Stimulated activated naive B cell treated with anti-CD40 and anti-IgM and Interleukin-4, amounts not matched to agents 10 μg/mL and 1 μg/mL and 100 μg/mL, for 72 hours (primary cell): ENCODE results near the gene TUBGCP6.
"Not testable (repeated sequence)": the region's sequence is repeated elsewhere in the genome, so short reads cannot be mapped to it uniquely, and the experiment has no call there.

ENCODE experiments used
- ATAC-seq, 2 donors: fragments of 150-1000 bp; cut with Tn5 transposase; replicated peaks; 2 replicates each; pipeline ENCODE4 v1.10.0; 2021; ENCODE audit warnings: moderate library complexity in 1 of 2
- DNase-seq: peaks from one replicate; pipeline ENCODE4 v3.0.0; 2021
- H3K27ac Mint-ChIP-seq: one replicate; pipeline ENCODE4 v1.8.0; 2022; ENCODE audit warnings: mild to moderate bottlenecking, mixed read lengths
- H3K27me3 Mint-ChIP-seq, 2 donors: one replicate each; pipeline ENCODE4 v1.8.0; 2022; ENCODE audit warnings: mixed read lengths in 2 of 2
- H3K36me3 Mint-ChIP-seq, 2 donors: one replicate each; pipeline ENCODE4 v1.8.0; 2022; ENCODE audit warnings: mixed read lengths in 2 of 2, mild to moderate bottlenecking in 1 of 2
- H3K4me1 Mint-ChIP-seq, 2 donors: one replicate each; pipeline ENCODE4 v1.8.0; 2022; ENCODE audit warnings: mixed read lengths in 2 of 2, mild to moderate bottlenecking in 1 of 2
- H3K4me3 Mint-ChIP-seq, 2 donors: one replicate each; pipeline ENCODE4 v1.8.0; 2022; ENCODE audit warnings: mild to moderate bottlenecking in 2 of 2, mixed read lengths in 2 of 2, moderate library complexity in 1 of 2
- H3K9me3 Mint-ChIP-seq, 2 donors: one replicate each; pipeline ENCODE4 v1.8.0; 2022; ENCODE audit warnings: mixed read lengths in 2 of 2, mild to moderate bottlenecking in 1 of 2

Gene TUBGCP6

DNA sequence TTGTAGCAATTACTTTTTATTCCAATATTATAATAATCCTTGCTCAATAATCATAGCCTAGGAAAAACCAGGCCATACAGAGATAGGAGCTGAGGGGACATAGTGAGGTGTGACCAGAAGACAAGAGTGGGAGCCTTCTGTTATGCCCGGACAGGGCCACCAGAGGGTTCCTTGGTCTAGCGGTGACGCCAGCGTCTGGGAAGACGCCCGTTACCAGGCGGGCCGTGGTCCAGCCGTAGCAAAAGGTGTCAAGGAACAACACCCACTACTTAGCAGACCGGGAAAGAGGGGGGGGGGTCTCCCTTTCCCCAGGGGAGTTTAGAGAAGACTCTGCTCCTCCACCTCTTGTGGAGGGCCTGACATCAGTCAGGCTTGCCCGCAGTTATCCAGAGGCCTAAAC lies 28.5 kb upstream of the TUBGCP6 start:
- not testable (repeated sequence) for H3K9me3 Mint-ChIP-seq, H3K27me3 Mint-ChIP-seq, H3K36me3 Mint-ChIP-seq, H3K27ac Mint-ChIP-seq, DNase-seq, H3K4me3 Mint-ChIP-seq, ATAC-seq
- H3K4me1 Mint-ChIP-seq, result peaks cover 9 to 27% of the 10 kb centered on the region in 2 donors

DNA sequence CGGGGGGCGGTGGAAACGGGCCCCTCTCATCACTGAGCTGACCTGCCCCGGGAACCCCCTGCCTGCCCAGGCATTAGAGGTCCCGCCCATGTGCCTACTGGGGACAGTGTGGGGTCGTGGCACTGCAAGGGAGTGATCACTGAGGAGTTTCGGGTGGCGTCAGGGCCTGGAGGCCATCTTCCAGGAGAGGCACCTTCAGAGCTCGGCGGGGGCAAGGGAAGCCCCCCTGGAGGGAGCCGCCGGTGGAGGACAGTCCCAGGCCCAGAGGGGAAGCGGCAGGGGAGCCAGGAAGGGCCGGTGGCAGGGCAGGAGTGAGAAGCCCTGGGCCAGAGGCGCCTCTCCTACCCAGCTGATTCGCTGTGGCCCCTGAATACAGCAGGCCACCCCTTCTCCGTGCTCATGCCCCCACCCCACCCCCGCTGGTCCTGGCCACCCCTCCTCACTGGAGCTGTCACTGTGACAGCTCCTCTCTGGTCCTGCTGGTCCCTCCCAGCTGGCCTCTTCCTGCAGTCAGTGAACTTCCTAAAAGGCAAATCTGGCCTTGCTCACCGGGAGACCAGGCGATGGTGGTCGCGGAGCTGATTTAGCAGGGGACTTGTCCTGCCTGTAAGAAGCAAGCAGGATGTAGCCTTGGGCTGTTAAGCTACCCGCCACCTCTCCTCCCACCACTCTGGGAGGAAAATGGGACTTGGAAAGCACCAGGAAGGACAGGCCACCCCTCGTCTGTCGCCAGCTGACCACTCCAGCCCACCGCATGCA lies 27.4 kb upstream of the TUBGCP6 start:
- peaks cover 0 to 3% of the 10 kb centered on the region in 2 donors for H3K36me3 Mint-ChIP-seq
- H3K9me3 Mint-ChIP-seq, result no peaks in the 10 kb centered on the region
- H3K27me3 Mint-ChIP-seq, result peaks cover 4 to 10% of the 10 kb centered on the region in 2 donors
- H3K4me1 Mint-ChIP-seq, result peaks cover 12 to 31% of the 10 kb centered on the region in 2 donors
- H3K4me3 Mint-ChIP-seq, result peak overlapping the region in 1 of 2 donors; percentile 36
- no peak overlapping the region for H3K27ac Mint-ChIP-seq
- DNase-seq (no peak), ATAC-seq (no peak)

DNA sequence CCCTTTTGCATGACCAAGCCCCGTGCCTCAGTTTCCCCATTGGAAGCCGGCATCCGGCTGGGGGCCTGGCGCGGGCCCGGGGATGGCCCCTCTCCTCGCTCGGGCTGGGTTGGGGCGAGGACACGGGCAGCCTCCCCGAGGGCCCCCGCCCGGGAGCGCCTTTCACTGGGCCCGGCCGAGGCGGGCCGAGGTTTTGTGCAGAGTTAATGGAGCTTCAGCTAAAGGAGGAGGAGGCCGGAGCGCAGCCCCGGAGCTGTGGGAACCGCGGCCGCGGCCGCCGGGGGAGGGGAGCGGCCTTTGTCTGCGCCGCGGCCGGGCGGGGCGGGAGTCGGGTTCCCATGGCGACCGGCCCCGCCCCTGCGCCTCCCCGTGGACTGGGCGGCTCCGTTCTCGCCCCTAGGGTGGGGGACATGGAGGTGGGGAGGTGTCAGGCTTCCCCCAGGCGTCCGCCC lies 26.7 kb upstream of the TUBGCP6 start:
- ATAC-seq (peak; percentile 14 to 28), DNase-seq (no peak)
- H3K4me1 Mint-ChIP-seq, result peaks cover 12 to 31% of the 10 kb centered on the region in 2 donors
- H3K9me3 Mint-ChIP-seq, result no peaks in the 10 kb centered on the region
- peaks cover 0 to 3% of the 10 kb centered on the region in 2 donors for H3K36me3 Mint-ChIP-seq
- H3K27me3 Mint-ChIP-seq, result peaks cover 4 to 10% of the 10 kb centered on the region in 2 donors
- H3K27ac Mint-ChIP-seq, result no peak overlapping the region
- peak overlapping the region in 1 of 2 donors; percentile 58 for H3K4me3 Mint-ChIP-seq

DNA sequence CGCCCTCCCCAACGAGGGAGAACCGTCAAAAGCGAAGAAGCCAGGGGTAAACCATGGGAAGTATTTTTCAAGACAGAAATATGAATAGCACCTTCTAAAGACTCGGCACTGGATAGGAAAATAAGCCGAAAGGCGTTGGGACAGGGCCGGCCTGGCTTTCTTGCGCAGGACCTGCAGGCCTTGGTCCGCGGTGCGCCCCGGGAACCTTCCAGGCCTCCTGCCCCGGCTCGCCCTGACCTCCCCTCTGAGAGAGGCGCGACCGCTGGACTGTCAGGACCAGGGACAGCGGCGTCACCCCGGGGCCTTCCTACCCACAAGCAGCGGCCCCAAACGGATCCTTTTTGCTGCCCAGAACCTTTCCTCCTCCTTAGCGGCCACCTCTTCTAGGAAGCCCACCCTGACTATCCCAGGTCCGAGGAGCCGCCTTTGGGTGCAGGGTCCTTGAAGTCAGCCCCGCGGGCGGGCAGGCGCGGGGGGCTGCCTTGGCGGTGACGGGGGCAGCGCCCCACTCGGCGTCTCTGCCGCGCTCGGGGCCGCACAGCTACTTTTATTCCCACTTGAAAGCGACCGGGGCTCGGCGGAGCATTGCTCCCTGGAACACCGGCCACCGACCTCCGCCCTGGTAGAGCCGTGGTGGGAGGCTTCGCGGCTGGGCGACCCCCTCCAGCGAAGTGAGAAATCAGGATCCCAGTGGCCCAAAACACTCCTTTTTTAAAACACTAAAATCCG lies 26.0 kb upstream of the TUBGCP6 start:
- H3K4me3 Mint-ChIP-seq, result peak overlapping the region; percentile 80
- no peaks in the 10 kb centered on the region for H3K9me3 Mint-ChIP-seq
- peaks cover 4 to 10% of the 10 kb centered on the region in 2 donors for H3K27me3 Mint-ChIP-seq
- DNase-seq (no peak), ATAC-seq (peak; percentile 56 to 64)
- H3K4me1 Mint-ChIP-seq, result peaks cover 14 to 31% of the 10 kb centered on the region in 2 donors
- peaks cover 0 to 3% of the 10 kb centered on the region in 2 donors for H3K36me3 Mint-ChIP-seq
- H3K27ac Mint-ChIP-seq, result no peak overlapping the region

DNA sequence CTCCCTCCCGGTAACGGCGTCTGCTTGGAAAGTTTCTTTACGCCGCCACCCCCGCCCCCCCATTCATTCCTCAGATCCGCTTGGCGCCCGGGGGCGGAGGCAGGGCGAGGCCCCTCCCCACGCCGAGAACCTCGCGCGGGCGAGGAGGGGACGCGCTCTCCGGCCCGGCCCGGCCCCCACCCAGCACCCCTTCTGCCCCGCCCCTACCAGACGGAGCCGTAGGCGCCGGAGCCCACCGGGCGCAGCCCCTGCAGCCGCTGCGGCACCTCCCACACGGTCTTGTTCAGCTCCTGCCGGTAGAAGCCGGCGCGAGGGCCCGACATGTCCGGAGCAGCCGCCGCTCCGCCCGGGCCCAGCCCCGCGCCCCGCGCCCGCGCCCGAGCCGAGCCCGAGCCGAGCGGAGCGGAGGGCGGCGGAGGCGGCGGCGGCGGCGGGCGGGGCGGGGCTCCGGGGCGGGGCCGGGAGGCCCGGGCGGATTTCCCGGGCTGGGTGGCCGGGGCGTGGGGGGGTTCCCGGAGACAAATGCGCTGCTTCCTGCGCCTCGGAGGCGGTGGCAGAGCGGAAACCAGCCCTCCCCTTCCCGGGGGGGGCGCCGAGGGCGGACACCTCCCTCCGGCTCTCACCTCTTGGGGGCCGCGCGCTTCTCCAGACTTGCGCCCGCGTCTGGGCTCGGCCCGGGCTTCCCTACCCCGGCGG lies 25.3 kb upstream of the TUBGCP6 start, which contains the start of gene MAPK11:
MAPK11 (minus strand) TSS at position 411 of the 696 bp plus-strand sequence; CDS start at position 323, 88 bp downstream.
- H3K4me3 Mint-ChIP-seq, result peak within 1 kb of the TSS; percentile 80
- peaks cover 0 to 5% of the 10 kb centered on the region in 2 donors for H3K36me3 Mint-ChIP-seq
- H3K27ac Mint-ChIP-seq, result no peak within 1 kb of the TSS
- peak; percentile 56 to 63 for ATAC-seq
- peaks cover 7 to 12% of the 10 kb centered on the region in 2 donors for H3K27me3 Mint-ChIP-seq
- no peaks in the 10 kb centered on the region for H3K9me3 Mint-ChIP-seq
- peaks cover 14 to 34% of the 10 kb centered on the region in 2 donors for H3K4me1 Mint-ChIP-seq
- no peak for DNase-seq

DNA sequence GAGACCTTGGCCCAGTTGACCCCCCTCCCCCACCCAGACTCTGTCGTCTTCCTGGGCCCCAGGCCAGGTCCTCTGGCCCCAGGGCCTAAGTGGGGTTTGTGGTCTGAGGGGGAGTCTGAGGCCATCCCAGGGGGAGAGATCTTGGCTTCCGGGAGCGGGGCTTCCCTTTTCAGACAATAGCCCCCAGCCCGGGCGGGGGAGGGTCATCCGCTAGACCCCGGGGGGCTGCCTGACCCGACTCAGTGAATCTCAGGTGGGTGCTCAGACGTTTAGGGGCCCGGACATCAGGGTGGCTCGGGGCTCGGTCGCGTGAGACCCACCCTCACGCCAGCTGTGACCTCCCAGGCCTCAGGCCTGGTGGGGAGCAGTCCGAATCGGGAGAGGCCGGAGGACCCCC lies 24.7 kb upstream of the TUBGCP6 start:
- Mint-ChIP-seq H3K4me3 (peak overlapping the region; percentile 71 to 75), H3K27me3 (peaks cover 9 to 16% of the 10 kb centered on the region in 2 donors), H3K36me3 (peaks cover 0 to 6% of the 10 kb centered on the region in 2 donors), H3K9me3 (no peaks in the 10 kb centered on the region), H3K27ac (no peak overlapping the region), H3K4me1 (peaks cover 17 to 39% of the 10 kb centered on the region in 2 donors)
- ATAC-seq (no peak), DNase-seq (no peak)

DNA sequence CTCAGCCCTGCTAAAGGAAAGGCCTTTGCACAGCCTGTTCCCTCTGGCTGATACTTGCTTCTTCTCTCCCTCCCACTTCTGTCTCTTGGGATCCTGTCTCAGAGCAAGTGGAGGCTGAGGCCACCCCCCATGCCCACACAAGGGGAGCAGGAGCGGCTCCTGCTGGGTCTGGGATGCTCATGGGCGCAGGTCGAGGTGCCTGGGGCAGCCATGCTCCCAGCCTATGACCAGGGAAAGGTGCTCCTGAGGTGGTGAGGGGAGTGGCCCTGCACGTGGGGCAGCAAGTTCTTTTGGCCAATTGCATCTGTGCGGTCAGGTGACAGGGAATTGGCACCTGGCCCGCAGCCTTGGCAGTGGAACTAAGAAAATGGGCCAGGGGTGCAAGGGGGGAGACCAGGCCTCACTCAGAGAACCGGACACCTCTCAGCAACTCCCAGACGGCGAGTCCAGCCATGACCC lies 23.9 kb upstream of the TUBGCP6 start:
- ATAC-seq, result no peak
- DNase-seq, result no peak
- Mint-ChIP-seq H3K4me3 (no peak overlapping the region), H3K9me3 (no peaks in the 10 kb centered on the region), H3K36me3 (peaks cover 0 to 6% of the 10 kb centered on the region in 2 donors), H3K27ac (no peak overlapping the region), H3K4me1 (peaks cover 19 to 38% of the 10 kb centered on the region in 2 donors), H3K27me3 (peaks cover 12 to 16% of the 10 kb centered on the region in 2 donors)

DNA sequence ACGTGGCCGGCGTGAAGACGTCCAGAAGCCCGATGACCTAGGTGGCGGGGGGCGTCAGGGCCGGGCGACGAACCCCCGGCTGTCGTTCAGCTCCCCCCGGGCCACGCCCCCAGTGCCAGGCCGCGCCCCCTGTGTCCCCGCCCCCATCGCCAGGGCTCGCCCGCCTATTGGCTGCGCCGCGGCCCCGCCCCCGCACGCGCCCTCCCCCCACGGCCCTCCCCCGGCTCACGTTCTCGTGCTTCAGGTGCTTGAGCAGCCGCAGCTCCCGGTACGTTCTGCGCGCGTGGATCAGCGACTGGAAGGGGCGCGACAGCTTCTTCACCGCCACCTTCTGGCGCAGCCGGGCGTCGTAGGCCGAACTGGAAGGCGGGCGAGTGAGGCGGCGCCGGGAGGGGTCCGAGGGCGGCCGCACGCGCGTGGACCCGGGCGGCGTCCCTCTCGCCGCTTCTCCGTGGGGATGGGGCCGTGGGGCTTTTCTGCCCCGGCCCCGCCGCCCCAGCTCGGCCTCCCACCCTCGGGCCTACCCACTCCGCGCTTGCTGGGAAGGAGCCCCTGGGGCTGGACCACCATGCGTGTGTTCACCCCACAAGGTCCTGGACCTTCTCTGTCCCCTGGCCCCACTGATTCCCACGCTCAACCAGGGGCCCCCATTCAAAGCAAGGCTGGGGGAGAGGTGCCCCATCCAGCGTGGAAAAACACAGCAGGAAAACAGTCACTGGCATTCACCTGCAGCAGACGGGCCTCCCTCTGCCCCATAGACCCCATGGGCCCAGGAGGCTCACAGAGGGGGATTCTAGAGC lies 23.0 kb upstream of the TUBGCP6 start:
- Mint-ChIP-seq H3K27ac (peak overlapping the region; percentile 5), H3K36me3 (peaks cover 0 to 6% of the 10 kb centered on the region in 2 donors), H3K4me3 (peak overlapping the region; percentile 14 to 36), H3K4me1 (peaks cover 23 to 45% of the 10 kb centered on the region in 2 donors), H3K27me3 (peaks cover 12 to 25% of the 10 kb centered on the region in 2 donors), H3K9me3 (no peaks in the 10 kb centered on the region)
- ATAC-seq (peak in 1 of 2 donors; percentile 18), DNase-seq (no peak)

DNA sequence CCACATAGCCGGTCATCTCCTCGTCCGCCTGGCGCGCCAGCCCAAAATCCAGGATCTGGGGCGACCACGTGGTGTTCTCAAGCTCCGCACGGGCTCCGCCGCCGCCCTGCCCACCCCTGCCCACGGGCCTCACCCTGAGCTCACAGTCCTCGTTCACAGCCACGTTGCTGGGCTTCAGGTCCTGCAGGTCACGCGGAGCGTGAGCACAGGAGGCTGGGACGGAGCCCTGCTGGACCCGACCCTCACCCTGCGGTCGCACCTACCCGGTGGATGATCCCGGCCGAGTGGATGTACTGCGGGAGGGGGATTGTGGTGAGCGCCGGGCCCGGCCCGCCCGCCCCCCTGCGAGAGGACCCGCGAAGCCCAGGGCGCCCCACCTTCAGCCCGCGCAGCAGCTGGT lies 22.2 kb upstream of the TUBGCP6 start:
- H3K4me3 Mint-ChIP-seq, result no peak overlapping the region
- peaks cover 18 to 33% of the 10 kb centered on the region in 2 donors for H3K27me3 Mint-ChIP-seq
- no peak overlapping the region for H3K27ac Mint-ChIP-seq
- ATAC-seq (no peak), DNase-seq (no peak)
- H3K36me3 Mint-ChIP-seq, result peaks cover 0 to 6% of the 10 kb centered on the region in 2 donors
- no peaks in the 10 kb centered on the region for H3K9me3 Mint-ChIP-seq
- peaks cover 31 to 53% of the 10 kb centered on the region in 2 donors for H3K4me1 Mint-ChIP-seq

DNA sequence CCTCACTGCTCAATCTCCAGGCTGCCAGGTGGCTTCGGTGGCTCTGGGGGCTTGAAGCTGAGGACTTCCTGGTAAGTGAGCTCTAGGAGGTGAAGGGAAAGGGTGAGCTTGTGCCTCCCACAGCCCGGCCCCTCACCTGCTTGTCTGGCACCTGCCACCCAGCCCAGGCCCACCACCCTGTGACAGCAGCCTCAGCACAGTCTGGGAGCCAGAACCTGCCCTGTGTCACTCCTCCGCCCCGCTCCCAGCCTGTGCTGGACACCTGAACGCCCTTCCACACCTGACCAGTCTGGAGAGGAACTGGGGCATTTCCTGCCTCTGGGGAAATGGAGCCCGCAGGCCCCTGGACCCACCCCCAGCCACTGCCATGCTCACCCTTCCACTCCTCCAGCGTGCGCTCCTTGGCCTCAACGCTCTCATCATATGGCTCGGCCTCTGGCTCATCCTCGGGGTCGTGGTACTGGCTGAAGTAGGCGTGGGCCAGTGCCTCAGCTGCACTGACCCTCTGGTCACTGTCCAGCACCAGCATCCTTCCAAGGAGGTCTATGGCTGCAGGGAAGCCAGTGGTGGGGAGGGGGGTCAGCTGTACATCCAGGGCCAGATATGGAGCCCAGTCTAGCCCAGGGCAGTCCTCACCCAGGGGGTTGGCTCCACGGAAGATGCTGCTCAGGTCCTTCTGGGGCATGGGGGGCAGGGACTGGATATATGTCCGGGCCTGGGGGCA lies 20.3 kb upstream of the TUBGCP6 start:
- peaks cover 31 to 48% of the 10 kb centered on the region in 2 donors for H3K4me1 Mint-ChIP-seq
- no peak overlapping the region for H3K27ac Mint-ChIP-seq
- H3K4me3 Mint-ChIP-seq, result no peak overlapping the region
- ATAC-seq (no peak), DNase-seq (no peak)
- peaks cover 20 to 37% of the 10 kb centered on the region in 2 donors for H3K27me3 Mint-ChIP-seq
- H3K36me3 Mint-ChIP-seq, result peaks cover 0 to 6% of the 10 kb centered on the region in 2 donors
- H3K9me3 Mint-ChIP-seq, result no peaks in the 10 kb centered on the region

DNA sequence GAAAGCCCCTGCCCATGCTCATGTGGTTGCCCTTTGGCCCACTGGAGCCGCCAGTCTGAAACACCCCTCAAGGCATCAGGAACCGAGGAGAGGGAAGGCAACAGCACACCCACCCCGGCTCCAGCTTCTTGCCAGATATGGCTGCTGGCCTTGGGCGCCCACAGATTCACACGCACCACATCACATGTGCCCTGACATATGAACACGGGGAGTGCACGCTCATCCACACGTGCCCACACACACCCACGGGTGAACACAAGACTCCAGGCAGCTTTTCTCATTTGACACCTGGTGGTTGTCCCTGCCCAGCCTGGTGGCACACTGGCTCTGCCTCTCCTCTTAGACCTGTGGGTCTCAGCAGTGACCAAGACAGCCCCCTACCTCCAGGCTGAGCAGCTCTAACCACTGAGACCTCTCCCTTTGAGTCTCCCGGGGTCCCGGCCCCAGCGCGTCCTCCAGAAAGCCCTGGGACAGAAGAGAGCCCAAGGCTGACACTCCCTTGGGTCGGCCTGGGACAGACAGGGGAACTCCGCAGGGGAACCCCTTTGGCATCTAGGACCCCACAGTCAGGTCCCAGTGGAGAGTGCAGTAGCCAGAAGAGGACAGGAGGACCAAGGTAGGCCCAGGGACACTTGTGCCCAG lies 19.4 kb upstream of the TUBGCP6 start:
- ATAC-seq, result no peak
- Mint-ChIP-seq H3K27ac (no peak overlapping the region), H3K9me3 (no peaks in the 10 kb centered on the region), H3K4me3 (no peak overlapping the region), H3K4me1 (peaks cover 31 to 43% of the 10 kb centered on the region in 2 donors), H3K36me3 (peaks cover 0 to 6% of the 10 kb centered on the region in 2 donors), H3K27me3 (peaks cover 20 to 46% of the 10 kb centered on the region in 2 donors)
- no peak for DNase-seq

DNA sequence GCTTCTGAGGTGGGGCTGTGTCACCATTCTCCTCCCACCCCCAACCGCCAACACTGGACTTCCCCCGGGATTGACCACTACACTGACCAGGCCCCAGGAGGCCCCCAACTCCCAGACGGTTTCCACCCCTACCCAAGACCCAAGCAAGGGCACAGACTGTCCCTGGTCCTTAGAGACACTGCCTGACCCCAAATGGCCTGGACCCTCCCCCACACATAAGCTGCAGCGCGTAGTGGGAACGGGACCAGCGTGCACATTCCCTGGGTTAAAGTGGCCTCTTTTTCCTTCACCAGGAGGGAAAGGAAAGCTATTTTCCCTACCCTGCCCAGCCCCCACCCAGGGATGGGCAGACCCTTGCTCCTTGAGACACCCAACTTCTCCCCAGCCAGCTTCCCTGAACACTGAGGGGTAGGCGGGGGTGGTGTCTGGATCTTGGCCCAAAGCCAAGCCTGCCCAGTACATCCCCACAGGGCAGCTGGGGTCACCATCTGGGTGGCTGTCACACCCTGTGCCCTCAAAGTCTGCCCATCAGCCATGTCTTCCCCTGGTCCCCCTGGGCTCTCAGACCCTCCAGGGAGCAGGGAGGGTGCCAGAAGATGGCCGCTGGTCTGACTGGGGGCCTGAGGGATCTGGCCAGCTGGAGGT lies 18.3 kb upstream of the TUBGCP6 start:
- peaks cover 23 to 48% of the 10 kb centered on the region in 2 donors for H3K27me3 Mint-ChIP-seq
- peaks cover 0 to 5% of the 10 kb centered on the region in 2 donors for H3K36me3 Mint-ChIP-seq
- DNase-seq (no peak), ATAC-seq (no peak)
- H3K4me3 Mint-ChIP-seq, result no peak overlapping the region
- peaks cover 26 to 37% of the 10 kb centered on the region in 2 donors for H3K4me1 Mint-ChIP-seq
- H3K9me3 Mint-ChIP-seq, result no peaks in the 10 kb centered on the region
- peak overlapping the region; percentile 62 for H3K27ac Mint-ChIP-seq
